Esophagus squamous epithelium (tissue), 5 donors: Measurements from ENCODE around the gene NKD2. TPM values are rescaled to one million over a fixed set of nuclear protein-coding genes. Genes with fewer than 3 reads are reported as not detected.

Experiments used
- DNase-seq: peaks from one replicate; lab custom pipeline; 2025; lab: John Stamatoyannopoulos, UW
- H3K27ac ChIP-seq, 4 donors: fragments of 200-600 bp; sonication (generic); one replicate each; pipeline ENCODE4 v1.5.1; 2016 to 2019; ENCODE audit warnings: mild to moderate bottlenecking in 1 of 4
- H3K27me3 ChIP-seq, 4 donors: fragments of 200-600 bp; sonication (generic); 1 replicate in 3 of 4; 2 replicates in 1 of 4; pipeline versions ENCODE4 v1.5.1 to v1.6.0; 2017 to 2021; ENCODE audit warnings: antibody characterized with exemption in 1 of 4
- H3K36me3 ChIP-seq, 3 donors: fragments of 200-600 bp; sonication (generic); one replicate each; pipeline ENCODE4 v1.5.1; 2016 to 2019
- H3K4me1 ChIP-seq, 3 donors: fragments of 200-600 bp; sonication (generic); one replicate each; pipeline ENCODE4 v1.5.1; 2017 to 2019
- H3K4me3 ChIP-seq, 4 donors: fragments of 200-600 bp; sonication (generic); 1 replicate in 3 of 4; 2 replicates in 1 of 4; pipeline ENCODE4 v1.5.1; 2016 to 2019; ENCODE audit warnings: mild to moderate bottlenecking in 2 of 4, moderate library complexity in 1 of 4
- H3K9me3 ChIP-seq, 3 donors: fragments of 200-600 bp; sonication (generic); one replicate each; pipeline ENCODE4 v1.5.1; 2016 to 2019
- POLR2A ChIP-seq, 4 donors: fragments of 450-650 bp; IDR thresholded peaks; one replicate each; pipeline ENCODE4 v1.6.1; 2017; ENCODE audit warnings: antibody characterized with exemption in 4 of 4, mild to moderate bottlenecking in 4 of 4, moderate library complexity in 3 of 4
- WGBS, 2 donors: methylation state at CpG; one replicate each; pipeline ENCODE4 v1.1.5; 2018; 5-methylcytosine and 5-hydroxymethylcytosine counted together
- intact Hi-C: fragments of 100-400 bp; cut with DNase I; formaldehyde crosslinking; loops from one replicate; pipeline ENCODE4 v1.15.0; 2022
- total RNA-seq, 4 donors: library from RNA; depleted of rRNA; stranded (reverse); fragments of >200 nt; gene quantifications; one replicate each; pipeline ENCODE4 v1.1.0, GENCODE V29; 2016
- TF ChIP-seq, protein P1 (sequence below), 6 experiments: fragments of 450-650 bp in 4 of 6; fragments of 200-600 bp in 2 of 6; sonication (generic) in 2 of 6; IDR thresholded peaks; one replicate each; pipeline ENCODE4 v1.5.1; 2016 to 2019; ENCODE audit warnings: antibody characterized with exemption in 6 of 6, mild to moderate bottlenecking in 4 of 6, moderate library complexity in 4 of 6
- donor health status: DM: yes; HTN: yes; CAD: no.

NKD2 gene
- total RNA-seq, 4 donors from 2014 or later, result 1.2 to 11.3 (median 1.5) TPM

- Histone ChIP-seq H3K27me3 (peaks cover 0 to 55% (median 0%) of the 10 kb centered on the region in 4 donors), H3K36me3 (no peaks in the 10 kb centered on the region), H3K4me3 (no peak overlapping the region), H3K4me1 (no peaks in the 10 kb centered on the region), H3K9me3 (no peaks in the 10 kb centered on the region), H3K27ac (no peak overlapping the region)
- WGBS, 2 donors, result 80 to 95% methylated on average over 1 to 6 of the region's 16 CpGs
- intact Hi-C loops, result no loop called here
- DNase-seq, result no peak
- no peak for TF ChIP-seq POLR2A (IDR thresholded peaks at IDR 0.05)
- TF ChIP-seq, protein P1, sequence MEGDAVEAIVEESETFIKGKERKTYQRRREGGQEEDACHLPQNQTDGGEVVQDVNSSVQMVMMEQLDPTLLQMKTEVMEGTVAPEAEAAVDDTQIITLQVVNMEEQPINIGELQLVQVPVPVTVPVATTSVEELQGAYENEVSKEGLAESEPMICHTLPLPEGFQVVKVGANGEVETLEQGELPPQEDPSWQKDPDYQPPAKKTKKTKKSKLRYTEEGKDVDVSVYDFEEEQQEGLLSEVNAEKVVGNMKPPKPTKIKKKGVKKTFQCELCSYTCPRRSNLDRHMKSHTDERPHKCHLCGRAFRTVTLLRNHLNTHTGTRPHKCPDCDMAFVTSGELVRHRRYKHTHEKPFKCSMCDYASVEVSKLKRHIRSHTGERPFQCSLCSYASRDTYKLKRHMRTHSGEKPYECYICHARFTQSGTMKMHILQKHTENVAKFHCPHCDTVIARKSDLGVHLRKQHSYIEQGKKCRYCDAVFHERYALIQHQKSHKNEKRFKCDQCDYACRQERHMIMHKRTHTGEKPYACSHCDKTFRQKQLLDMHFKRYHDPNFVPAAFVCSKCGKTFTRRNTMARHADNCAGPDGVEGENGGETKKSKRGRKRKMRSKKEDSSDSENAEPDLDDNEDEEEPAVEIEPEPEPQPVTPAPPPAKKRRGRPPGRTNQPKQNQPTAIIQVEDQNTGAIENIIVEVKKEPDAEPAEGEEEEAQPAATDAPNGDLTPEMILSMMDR (IDR thresholded peaks at IDR 0.05), result no peak
Observed at GRCh38 chr5:1032011-1032410, 23.4 kb downstream of the NKD2 start.

GRCh38 chr5:1032551-1033027 lies 24.0 kb downstream of the NKD2 start:
- Histone ChIP-seq H3K9me3 (no peaks in the 10 kb centered on the region), H3K4me1 (no peaks in the 10 kb centered on the region), H3K27me3 (peaks cover 0 to 49% (median 0%) of the 10 kb centered on the region in 4 donors), H3K36me3 (no peaks in the 10 kb centered on the region), H3K27ac (no peak overlapping the region), H3K4me3 (no peak overlapping the region)
- intact Hi-C loops, result no loop called here
- TF ChIP-seq, protein P1 (IDR thresholded peaks at IDR 0.05), result no peak
- no peak for TF ChIP-seq POLR2A (IDR thresholded peaks at IDR 0.05)
- DNase-seq, result no peak
- WGBS, 2 donors, result 93 to 100% methylated on average over 1 to 5 of the region's 14 CpGs

- H3K27me3 ChIP-seq, result peaks cover 0 to 43% (median 0%) of the 10 kb centered on the region in 4 donors
- no peak for DNase-seq
- no peaks in the 10 kb centered on the region for H3K36me3 ChIP-seq
- H3K27ac ChIP-seq, result no peak overlapping the region
- intact Hi-C loops, result no loop called here
- H3K4me3 ChIP-seq, result no peak overlapping the region
- TF ChIP-seq, protein P1 (IDR thresholded peaks at IDR 0.05), result no peak
- H3K9me3 ChIP-seq, result no peaks in the 10 kb centered on the region
- H3K4me1 ChIP-seq, result no peaks in the 10 kb centered on the region
- WGBS, 2 donors, result 100% methylated on average over 2 to 3 of the region's 26 CpGs
Observed at GRCh38 chr5:1033178-1033577, 24.6 kb downstream of the NKD2 start.

DNA sequence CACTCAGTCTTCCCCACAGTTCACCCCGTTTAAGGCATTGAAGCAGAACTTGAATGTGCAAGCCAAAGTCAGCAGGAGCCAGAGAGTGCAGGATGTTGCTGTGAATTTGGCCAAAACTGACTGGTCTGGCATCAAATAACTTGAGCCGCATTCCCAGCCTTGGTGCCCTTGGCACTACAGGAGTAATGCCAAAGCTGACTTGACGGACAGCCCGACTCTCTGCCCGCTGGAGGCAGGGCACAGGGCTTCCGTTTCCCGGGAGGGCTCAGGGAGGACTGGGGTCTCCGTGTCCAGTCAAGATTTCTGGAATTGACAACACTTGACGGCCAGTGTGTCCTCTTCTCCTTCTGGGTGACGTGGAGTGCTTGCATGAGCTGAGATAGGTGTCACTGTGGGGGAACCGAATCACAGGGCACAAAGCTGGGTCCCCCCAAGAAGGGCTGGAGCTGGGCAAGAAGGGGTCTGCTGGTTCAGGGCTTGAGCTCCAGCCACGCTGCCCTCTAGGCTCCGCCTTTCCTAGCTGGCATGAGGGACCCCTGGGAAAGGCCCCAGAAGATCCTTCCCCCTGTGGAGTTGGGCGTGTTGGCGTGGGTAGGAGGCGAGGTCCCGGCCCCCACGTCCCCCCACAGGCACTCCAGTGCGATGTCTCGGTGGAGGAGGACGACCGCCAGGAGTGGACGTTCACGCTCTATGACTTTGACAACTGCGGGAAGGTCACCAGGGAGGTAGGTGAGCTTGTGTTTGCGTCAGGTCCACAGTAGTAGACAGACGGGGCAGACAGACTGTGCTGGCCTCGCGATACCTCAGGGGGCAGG lies 25.2 kb downstream of the NKD2 start:
- 90 to 93% methylated on average over 9 to 14 of the region's 29 CpGs for WGBS, 2 donors
- no peak for DNase-seq
- Histone ChIP-seq H3K4me1 (no peaks in the 10 kb centered on the region), H3K9me3 (no peaks in the 10 kb centered on the region), H3K36me3 (no peaks in the 10 kb centered on the region), H3K27me3 (peaks cover 0 to 37% (median 0%) of the 10 kb centered on the region in 4 donors), H3K27ac (no peak overlapping the region), H3K4me3 (no peak overlapping the region)
- intact Hi-C loops, result no loop called here
- no peak for TF ChIP-seq POLR2A (IDR thresholded peaks at IDR 0.05)
- TF ChIP-seq, protein P1 (IDR thresholded peaks at IDR 0.05), result no peak

- Histone ChIP-seq H3K27ac (no peak overlapping the region), H3K4me3 (no peak overlapping the region), H3K4me1 (no peaks in the 10 kb centered on the region), H3K27me3 (peaks cover 0 to 32% (median 0%) of the 10 kb centered on the region in 4 donors), H3K36me3 (no peaks in the 10 kb centered on the region), H3K9me3 (no peaks in the 10 kb centered on the region)
- no peak for TF ChIP-seq POLR2A (IDR thresholded peaks at IDR 0.05)
- TF ChIP-seq, protein P1 (IDR thresholded peaks at IDR 0.05), result no peak
- DNase-seq, result no peak
- 80 to 94% methylated on average over 2 to 3 of the region's 17 CpGs for WGBS, 2 donors
- intact Hi-C loops, result no loop called here
Observed at GRCh38 chr5:1034421-1034905, 25.9 kb downstream of the NKD2 start.
